OCI-LY7 (cell line): ENCODE results near the gene PRCD.

ENCODE experiments used
- EZH2phosphoT487 ChIP-seq: fragments of 200-600 bp; sonication (generic); IDR thresholded peaks from 2 replicates; pipeline ENCODE4 v1.6.1; 2018; ENCODE audit warnings: low read depth, borderline replicate concordance, mild to moderate bottlenecking, mixed run types, antibody characterized with exemption, low read length, moderate library complexity, mixed read lengths
- TF ChIP-seq, protein P1 (sequence below): fragments of 200-600 bp; sonication (generic); conservative IDR thresholded peaks from 2 replicates; pipeline ENCODE4 v1.5.1; 2014; ENCODE audit warnings: mild to moderate bottlenecking, antibody characterized with exemption, low read length, moderate library complexity, mixed read lengths

DNA sequence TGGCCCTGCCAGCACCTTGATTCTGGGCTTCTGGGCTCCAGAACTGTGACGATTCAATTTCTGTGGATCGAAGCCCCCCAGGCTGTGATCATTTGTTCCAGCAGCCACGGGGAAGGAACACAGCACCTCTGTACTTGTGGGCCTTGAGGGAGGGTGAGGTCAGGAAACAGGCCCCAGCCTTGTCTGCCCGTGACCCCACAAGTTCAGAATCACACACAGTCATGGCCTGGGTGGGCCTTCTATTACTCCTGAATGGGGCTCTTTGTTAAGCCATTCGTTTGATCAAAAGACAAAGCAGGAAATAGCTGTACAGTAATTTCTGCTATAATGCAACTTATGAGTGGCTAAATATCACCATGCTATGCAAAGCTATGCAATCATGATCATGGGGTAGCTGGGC, 35.7 kb downstream of the PRCD start:
- TF ChIP-seq, protein P1, sequence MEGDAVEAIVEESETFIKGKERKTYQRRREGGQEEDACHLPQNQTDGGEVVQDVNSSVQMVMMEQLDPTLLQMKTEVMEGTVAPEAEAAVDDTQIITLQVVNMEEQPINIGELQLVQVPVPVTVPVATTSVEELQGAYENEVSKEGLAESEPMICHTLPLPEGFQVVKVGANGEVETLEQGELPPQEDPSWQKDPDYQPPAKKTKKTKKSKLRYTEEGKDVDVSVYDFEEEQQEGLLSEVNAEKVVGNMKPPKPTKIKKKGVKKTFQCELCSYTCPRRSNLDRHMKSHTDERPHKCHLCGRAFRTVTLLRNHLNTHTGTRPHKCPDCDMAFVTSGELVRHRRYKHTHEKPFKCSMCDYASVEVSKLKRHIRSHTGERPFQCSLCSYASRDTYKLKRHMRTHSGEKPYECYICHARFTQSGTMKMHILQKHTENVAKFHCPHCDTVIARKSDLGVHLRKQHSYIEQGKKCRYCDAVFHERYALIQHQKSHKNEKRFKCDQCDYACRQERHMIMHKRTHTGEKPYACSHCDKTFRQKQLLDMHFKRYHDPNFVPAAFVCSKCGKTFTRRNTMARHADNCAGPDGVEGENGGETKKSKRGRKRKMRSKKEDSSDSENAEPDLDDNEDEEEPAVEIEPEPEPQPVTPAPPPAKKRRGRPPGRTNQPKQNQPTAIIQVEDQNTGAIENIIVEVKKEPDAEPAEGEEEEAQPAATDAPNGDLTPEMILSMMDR: no peak
- TF ChIP-seq EZH2phosphoT487: no peak
